GM19395 (cell line): ENCODE results near the gene SEC61A2.

Source experiments
- ATAC-seq: cut with Tn5 transposase; IDR thresholded peaks from one replicate; pipeline ENCODE4 v1.9.1; 2021; ENCODE audit warnings: mild to moderate bottlenecking, moderate library complexity; ENCODE audit not compliant: unreplicated experiment

SEC61A2 gene

DNA sequence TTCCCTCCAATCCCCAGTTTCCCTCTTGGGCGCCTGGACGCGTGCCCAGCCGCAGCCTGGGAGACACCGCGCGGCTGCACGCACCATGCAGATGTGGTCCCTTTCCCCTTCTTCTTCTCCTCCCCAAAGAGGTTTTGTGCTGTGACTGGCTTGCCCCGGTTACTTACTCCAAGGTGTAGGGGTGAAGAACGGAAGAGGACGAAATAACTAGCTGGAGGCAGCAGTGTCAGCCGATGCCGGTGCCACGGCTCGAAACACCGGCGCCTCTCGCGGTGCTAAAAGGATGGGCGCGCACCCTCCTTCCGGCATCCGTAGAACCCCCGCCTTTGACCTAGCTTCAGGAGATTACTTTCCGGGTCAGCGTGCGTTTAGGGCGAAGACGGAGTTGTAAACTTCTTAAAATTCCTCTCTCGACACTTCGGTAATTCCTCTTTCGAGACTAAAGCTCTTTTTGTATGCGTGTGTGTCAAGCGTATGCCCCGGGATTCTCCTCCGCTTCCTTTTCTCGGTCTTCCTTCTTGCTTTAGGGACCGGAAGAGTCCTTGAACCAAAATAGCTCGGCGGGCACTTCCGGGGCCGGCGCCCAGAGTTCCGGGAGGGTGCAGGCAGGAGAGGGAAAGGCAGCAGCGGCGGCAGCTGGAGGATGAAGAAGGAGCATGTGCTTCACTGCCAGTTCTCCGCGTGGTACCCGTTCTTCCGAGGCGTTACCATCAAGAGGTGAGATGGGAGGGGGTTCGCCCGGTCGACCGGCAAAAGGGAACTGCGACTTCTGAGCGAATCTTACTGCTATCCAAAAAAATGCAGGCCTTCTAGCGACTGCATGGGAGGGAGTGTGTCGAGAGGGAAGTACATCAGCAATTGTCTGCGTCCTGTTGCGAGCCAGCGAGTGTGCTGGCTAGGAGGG is 66.4 kb downstream of the SEC61A2 start, which contains the start of the genes CDC123 and NUDT5:
CDC123 (plus strand) TSS at position 586 of the 904 bp plus-strand sequence; CDS start at position 644, 58 bp downstream.
NUDT5 (minus strand) TSS at position 289 of the 904 bp plus-strand sequence. CDS start 9,600 bp downstream, outside the sequence.
- peak; percentile 91 for ATAC-seq

DNA sequence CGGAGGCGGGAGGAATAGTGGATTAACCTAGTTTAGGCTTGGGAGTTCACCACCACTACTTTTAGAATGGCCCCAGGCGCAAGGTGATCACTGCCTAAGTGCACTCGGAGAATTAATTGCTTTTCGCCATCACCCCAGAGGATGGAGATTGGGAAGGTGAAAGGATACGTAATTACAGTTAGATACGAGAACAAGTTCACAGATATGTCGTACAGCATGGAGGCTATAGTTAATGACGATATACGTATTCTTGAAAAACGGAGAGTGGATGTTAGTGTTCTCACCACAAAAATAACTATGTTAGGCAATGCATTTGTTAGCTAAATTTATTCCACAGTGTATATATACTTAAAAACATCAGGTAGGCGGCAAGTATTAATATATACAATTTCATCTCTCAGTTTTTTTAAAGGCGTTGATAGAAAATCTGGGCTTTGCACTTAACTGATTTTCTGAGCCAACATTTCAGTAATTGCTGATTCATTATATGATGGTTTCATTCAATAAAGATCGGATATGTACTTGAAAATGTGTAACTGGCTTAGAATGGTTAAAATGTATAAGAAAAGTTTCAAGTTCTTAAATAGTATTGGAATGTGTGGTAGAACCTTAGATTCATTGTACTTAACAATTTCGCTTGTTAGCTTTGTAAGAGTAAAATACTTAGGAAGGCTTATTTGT is 67.2 kb downstream of the SEC61A2 start:
- ATAC-seq: no peak

DNA sequence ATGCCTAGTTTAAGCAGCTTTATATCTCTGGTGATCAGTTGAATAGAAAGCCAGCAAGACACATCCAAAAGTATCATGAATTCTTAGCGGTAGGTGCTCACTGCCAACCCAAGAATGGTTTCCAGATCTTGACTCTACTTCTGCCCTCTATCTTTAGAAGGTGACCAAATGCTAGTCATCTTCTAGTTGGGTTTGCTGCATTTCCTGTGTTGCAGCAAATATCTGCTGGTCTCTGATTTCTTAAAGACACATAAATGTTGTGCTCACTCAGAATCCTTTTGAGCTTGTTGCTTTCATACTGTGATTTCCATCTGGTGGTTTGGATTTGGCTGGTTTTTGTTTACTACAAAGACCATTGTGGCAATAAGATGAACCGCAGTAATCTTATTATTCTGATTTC is 68.7 kb downstream of the SEC61A2 start:
- no peak for ATAC-seq

DNA sequence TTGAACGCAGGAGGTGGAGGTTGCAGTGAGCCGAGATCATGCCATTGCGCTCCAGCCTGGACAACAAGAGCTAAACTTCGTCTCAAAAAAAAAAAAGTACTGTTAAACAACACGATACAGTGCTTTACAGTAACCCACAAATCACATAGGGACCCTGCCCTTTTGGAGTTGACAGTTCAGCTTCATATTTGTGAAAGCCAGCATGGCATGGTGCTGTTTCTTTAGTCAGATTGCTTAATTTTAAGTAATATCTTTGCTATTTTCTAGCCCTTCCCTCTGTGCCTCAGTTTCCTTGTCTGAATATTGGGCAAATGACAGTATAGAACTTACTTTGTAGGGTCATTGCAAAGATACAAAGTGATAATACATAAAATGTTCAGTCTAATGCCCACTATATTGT is 71.4 kb downstream of the SEC61A2 start:
- ATAC-seq: no peak

DNA sequence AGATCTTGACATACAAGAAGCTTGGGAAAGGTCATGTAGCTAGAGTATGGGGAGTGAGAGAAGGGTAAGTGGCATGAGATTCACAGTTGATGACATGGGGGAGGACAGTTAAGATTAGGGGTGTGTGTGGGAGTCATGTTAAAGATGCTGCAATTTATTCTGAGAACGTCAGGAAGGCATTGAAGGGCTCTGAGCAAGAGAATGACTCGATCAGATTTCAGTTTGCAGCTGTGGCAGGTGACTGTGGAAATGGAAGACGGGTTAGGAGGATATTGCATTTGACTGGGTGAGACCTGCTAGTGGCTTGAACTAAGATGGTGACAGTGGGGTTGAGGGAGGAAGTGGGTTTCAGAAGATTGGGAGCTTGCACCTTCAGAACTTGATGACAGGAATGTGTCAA is 72.1 kb downstream of the SEC61A2 start:
- ATAC-seq: no peak

DNA sequence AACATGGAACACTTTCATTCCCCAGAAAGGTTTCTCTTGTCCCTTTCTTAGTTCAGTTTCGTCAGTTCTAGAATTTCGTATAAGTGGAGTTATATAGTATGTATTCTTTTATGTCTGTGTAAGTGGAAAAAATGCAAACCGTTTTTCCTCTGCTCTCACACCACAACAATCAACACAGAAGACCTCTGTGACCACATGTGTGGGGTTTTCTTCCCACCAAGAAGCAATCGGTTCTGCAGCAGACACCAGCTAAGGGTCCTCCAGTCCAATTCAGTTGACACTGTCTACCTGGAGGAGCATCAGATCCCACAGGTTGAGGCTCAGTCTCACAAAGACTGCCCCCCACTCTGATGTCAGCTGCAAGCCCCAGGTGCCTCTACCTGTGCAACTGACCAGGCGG is 72.7 kb downstream of the SEC61A2 start:
- no peak for ATAC-seq

- no peak for ATAC-seq
Measured at GRCh38 chr10:12205082-12205481, 75.6 kb downstream of the SEC61A2 start.

- no peak for ATAC-seq
Measured at GRCh38 chr10:12207114-12207513, 77.6 kb downstream of the SEC61A2 start.

- ATAC-seq: no peak
Measured at GRCh38 chr10:12208460-12208859, 79.0 kb downstream of the SEC61A2 start.

GRCh38 chr10:12212454-12212853 is 83.0 kb downstream of the SEC61A2 start:
- ATAC-seq: no peak

- no peak for ATAC-seq
Measured at GRCh38 chr10:12213621-12214020, 84.1 kb downstream of the SEC61A2 start.

DNA sequence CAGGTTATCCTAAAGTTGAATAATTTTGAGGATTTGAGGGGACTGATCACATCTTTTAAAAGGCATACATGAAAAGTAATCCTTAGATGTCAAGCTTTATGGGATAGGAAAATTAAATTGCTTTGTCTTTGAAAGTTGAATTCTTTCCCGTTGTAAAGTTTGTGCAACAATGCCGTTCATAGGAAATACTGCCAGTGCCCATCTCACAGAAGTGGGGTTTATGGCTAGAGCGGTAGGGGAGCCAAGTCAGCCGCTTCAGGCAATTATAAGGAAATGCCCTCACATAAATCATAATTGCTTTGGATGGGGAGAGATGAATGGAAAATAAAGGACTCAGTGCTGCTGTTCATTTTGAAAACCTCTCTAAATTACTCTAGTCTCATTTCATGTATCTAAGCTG is 84.6 kb downstream of the SEC61A2 start:
- no peak for ATAC-seq

- ATAC-seq: no peak
Measured at GRCh38 chr10:12214763-12215218, 85.3 kb downstream of the SEC61A2 start.
